Fibroblast of villous mesenchyme (primary cell): ENCODE results near the gene LILRA1. TPM values are rescaled to one million over a fixed set of nuclear protein-coding genes. Genes with fewer than 3 reads are reported as not detected.
"Not testable (repeated sequence)": the region's sequence is repeated elsewhere in the genome, so short reads cannot be mapped to it uniquely, and the experiment has no call there.

Experiments
- DNase-seq: peaks from one replicate; pipeline ENCODE4 v3.0.0-alpha.2; 2010; ENCODE audit warnings: low read depth
- H3K4me3 ChIP-seq: 2 replicates; pipeline ENCODE4 v1.5.1; 2011; ENCODE audit warnings: low read depth, mild to moderate bottlenecking, low read length
- CTCF ChIP-seq: IDR thresholded peaks from 2 replicates; pipeline ENCODE4 v1.5.1; 2012; ENCODE audit warnings: low read depth, mild to moderate bottlenecking, low read length; ENCODE audit not compliant: insufficient read depth
- total RNA-seq: library from RNA; depleted of rRNA; stranded (reverse); fragments of >200 nt; gene quantifications from 2 replicates; pipeline ENCODE4 v1.2.3, GENCODE V29; 2012

Gene LILRA1
- total RNA-seq, 1 donor: not detected

GRCh38 chr19:54616057-54616456 is 22.6 kb downstream of the LILRA1 start:
- TF ChIP-seq CTCF: no peak
- no peak for DNase-seq
- no peak overlapping the region for H3K4me3 ChIP-seq

- no peak overlapping the region for H3K4me3 ChIP-seq
- TF ChIP-seq CTCF: no peak
- no peak for DNase-seq
Observed at GRCh38 chr19:54616821-54617560, 23.6 kb downstream of the LILRA1 start.

GRCh38 chr19:54620464-54620863 is 27.0 kb downstream of the LILRA1 start:
- no peak overlapping the region for H3K4me3 ChIP-seq
- TF ChIP-seq CTCF: no peak
- DNase-seq: no peak

- no peak for DNase-seq
- TF ChIP-seq CTCF: no peak
- H3K4me3 ChIP-seq: no peak overlapping the region
Observed at GRCh38 chr19:54622431-54622830, 29.0 kb downstream of the LILRA1 start.

- not testable (repeated sequence) for H3K4me3 ChIP-seq, DNase-seq
Observed at GRCh38 chr19:54624234-54624633, 30.8 kb downstream of the LILRA1 start.

- DNase-seq, H3K4me3 ChIP-seq: not testable (repeated sequence)
Observed at GRCh38 chr19:54624934-54625730, 31.7 kb downstream of the LILRA1 start.

GRCh38 chr19:54626757-54627156 is 33.3 kb downstream of the LILRA1 start:
- no peak for DNase-seq
- no peak for TF ChIP-seq CTCF
- H3K4me3 ChIP-seq: no peak overlapping the region

- DNase-seq, H3K4me3 ChIP-seq: not testable (repeated sequence)
Observed at GRCh38 chr19:54627912-54628311, 34.5 kb downstream of the LILRA1 start.

GRCh38 chr19:54630262-54630661 is 36.8 kb downstream of the LILRA1 start, which contains the start of gene LILRB1:
Gene LILRB1, plus strand, starts transcription at chr19:54630484. Its CDS starts 590 bp downstream, at chr19:54631074.
- not testable (repeated sequence) for H3K4me3 ChIP-seq, DNase-seq
